Measurements from ENCODE around the gene CMPK1.

Gene CMPK1

GRCh38 chr1:47417170-47418044 lies 83.8 kb downstream of the CMPK1 start:
- TF ChIP-seq GATA3 (IDR thresholded peaks at IDR 0.05; ENCODE audit: low read depth, low read length) (no peak), GATA2 (IDR thresholded peaks at IDR 0.05; ENCODE audit: low read depth, low read length) (no peak)

- TF ChIP-seq GATA3 (IDR thresholded peaks at IDR 0.05; ENCODE audit: low read depth, low read length) (no peak), GATA2 (IDR thresholded peaks at IDR 0.05; ENCODE audit: low read depth, low read length) (no peak)
Measured at GRCh38 chr1:47418122-47418521, 84.5 kb downstream of the CMPK1 start.

- TF ChIP-seq GATA3 (IDR thresholded peaks at IDR 0.05; ENCODE audit: low read depth, low read length), result no peak
- no peak for TF ChIP-seq GATA2 (IDR thresholded peaks at IDR 0.05; ENCODE audit: low read depth, low read length)
Measured at GRCh38 chr1:47418681-47419325, 85.2 kb downstream of the CMPK1 start.

- TF ChIP-seq GATA3 (IDR thresholded peaks at IDR 0.05; ENCODE audit: low read depth, low read length) (no peak), GATA2 (IDR thresholded peaks at IDR 0.05; ENCODE audit: low read depth, low read length) (no peak)
Measured at GRCh38 chr1:47420547-47420946, 87.0 kb downstream of the CMPK1 start.

GRCh38 chr1:47423872-47424271 lies 90.3 kb downstream of the CMPK1 start:
- TF ChIP-seq GATA3 (IDR thresholded peaks at IDR 0.05; ENCODE audit: low read depth, low read length) (no peak), GATA2 (IDR thresholded peaks at IDR 0.05; ENCODE audit: low read depth, low read length) (no peak)

GRCh38 chr1:47424336-47424982 lies 90.9 kb downstream of the CMPK1 start:
- TF ChIP-seq GATA3 (IDR thresholded peaks at IDR 0.05; ENCODE audit: low read depth, low read length), result no peak
- TF ChIP-seq GATA2 (IDR thresholded peaks at IDR 0.05; ENCODE audit: low read depth, low read length), result peak; percentile 59

All from SH-SY5Y (cell line).